GM12891 (cell line): ENCODE measurements around the gene CEBPE.

ENCODE experiments used
- DNase-seq: peaks from one replicate; pipeline ENCODE4 v3.0.0; 2011; ENCODE audit warnings: low spot score; ENCODE audit not compliant: insufficient read length
- FAIRE-seq: peaks from 2 replicates; lab custom pipeline; 2011; peaks lifted over from hg19 to GRCh38; lab: Jason Lieb, UNC
- PAX5 ChIP-seq: IDR thresholded peaks from 2 replicates; pipeline ENCODE4 v1.6.1; 2011; ENCODE audit warnings: low read length, moderate library complexity, mild to moderate bottlenecking; ENCODE audit not compliant: insufficient read depth, severe bottlenecking
- POLR2A ChIP-seq: IDR thresholded peaks from 2 replicates; pipeline ENCODE4 v1.6.1; 2011; ENCODE audit warnings: low read depth, low read length, control low read depth
- POLR2AphosphoS5 ChIP-seq: IDR thresholded peaks from 2 replicates; pipeline ENCODE4 v1.6.1; 2011; ENCODE audit warnings: low read depth, low read length, control low read depth
- POU2F2 ChIP-seq: IDR thresholded peaks from 2 replicates; pipeline ENCODE4 v1.6.1; 2011; ENCODE audit warnings: low read depth, mild to moderate bottlenecking, control low read depth, low read length, moderate library complexity
- SPI1 ChIP-seq: IDR thresholded peaks from 2 replicates; pipeline ENCODE4 v1.6.1; 2011; ENCODE audit warnings: low read depth, low read length, control low read depth
- TAF1 ChIP-seq: IDR thresholded peaks from 2 replicates; pipeline ENCODE4 v1.6.1; 2011; ENCODE audit warnings: low read depth, low read length, control low read depth

The CEBPE gene

GRCh38 chr14:23145794-23146350, 26.8 kb upstream of the CEBPE start:
- no peak for DNase-seq
- FAIRE-seq, result no peak
- TF ChIP-seq PAX5 (no peak), POLR2A (no peak), TAF1 (no peak), SPI1 (no peak), POLR2AphosphoS5 (no peak), POU2F2 (no peak)

- TF ChIP-seq POU2F2 (no peak), TAF1 (no peak), SPI1 (no peak), POLR2A (no peak), POLR2AphosphoS5 (no peak), PAX5 (no peak)
- DNase-seq (no peak), FAIRE-seq (no peak)
These were observed 24.9 kb upstream of the CEBPE start for GRCh38 chr14:23143911-23144310.

- DNase-seq (no peak), FAIRE-seq (no peak)
- TF ChIP-seq POU2F2 (no peak), PAX5 (no peak), POLR2AphosphoS5 (no peak), SPI1 (no peak), TAF1 (no peak), POLR2A (no peak)
These were observed 23.8 kb upstream of the CEBPE start for GRCh38 chr14:23142826-23143225.

GRCh38 chr14:23141706-23142444, 22.8 kb upstream of the CEBPE start:
- DNase-seq, result no peak
- TF ChIP-seq POLR2A, result no peak
- TF ChIP-seq POU2F2, result no peak
- no peak for TF ChIP-seq PAX5
- TF ChIP-seq POLR2AphosphoS5, result no peak
- no peak for TF ChIP-seq TAF1
- TF ChIP-seq SPI1, result no peak
- FAIRE-seq, result no peak

GRCh38 chr14:23140371-23140770, 21.3 kb upstream of the CEBPE start:
- TF ChIP-seq SPI1 (no peak), PAX5 (no peak), POLR2A (no peak), TAF1 (no peak)
- DNase-seq, result no peak
- FAIRE-seq, result no peak

- no peak for FAIRE-seq
- DNase-seq, result no peak
- no peak for TF ChIP-seq SPI1
- no peak for TF ChIP-seq POLR2A
- no peak for TF ChIP-seq PAX5
- TF ChIP-seq TAF1, result no peak
- TF ChIP-seq POU2F2, result no peak
- no peak for TF ChIP-seq POLR2AphosphoS5
These were observed 20.8 kb upstream of the CEBPE start for GRCh38 chr14:23139874-23140273.

- TF ChIP-seq PAX5, result no peak
- TF ChIP-seq POLR2AphosphoS5, result no peak
- TF ChIP-seq POU2F2, result no peak
- TF ChIP-seq TAF1, result no peak
- no peak for TF ChIP-seq POLR2A
- FAIRE-seq, result no peak
- no peak for DNase-seq
These were observed 18.9 kb upstream of the CEBPE start for GRCh38 chr14:23137813-23138535.

- TF ChIP-seq POU2F2 (no peak), TAF1 (no peak), POLR2A (no peak), PAX5 (no peak), SPI1 (no peak), POLR2AphosphoS5 (no peak)
- DNase-seq (no peak), FAIRE-seq (no peak)
These were observed 18.2 kb upstream of the CEBPE start for GRCh38 chr14:23137192-23137812.

GRCh38 chr14:23136566-23137133, 17.6 kb upstream of the CEBPE start:
- TF ChIP-seq POLR2A (no peak), PAX5 (no peak), SPI1 (no peak), POLR2AphosphoS5 (no peak), TAF1 (no peak), POU2F2 (no peak)
- no peak for DNase-seq
- FAIRE-seq, result no peak

GRCh38 chr14:23132970-23133369, 13.9 kb upstream of the CEBPE start:
- no peak for DNase-seq
- TF ChIP-seq POLR2AphosphoS5 (no peak), POLR2A (no peak), SPI1 (no peak), TAF1 (no peak), POU2F2 (no peak), PAX5 (no peak)
- FAIRE-seq, result no peak
